Naive thymus-derived CD4-positive, alpha-beta T cell (primary cell): ENCODE results near the gene REXO2. TPM values are rescaled to one million over a fixed set of nuclear protein-coding genes. Genes with fewer than 3 reads are reported as not detected.
A peak's percentile ranks its signal among the peaks of the same experiment; 100 is the strongest.

ENCODE experiments used
- ATAC-seq: fragments of 150-1000 bp; cut with Tn5 transposase; 2 replicates; pipeline ENCODE4 v1.10.0; 2021; ENCODE audit warnings: mild to moderate bottlenecking, moderate library complexity
- CTCF ChIA-PET: fragments of 350-600 bp; sonication (Branson Sonifier 250); formaldehyde crosslinking; loops from one replicate; lab custom pipeline; 2021; ENCODE audit warnings: antibody characterized with exemption; lab: Charles Lee
- POLR2A ChIA-PET: fragments of 350-600 bp; sonication (Branson Sonifier 250); formaldehyde crosslinking; loops from one replicate; lab custom pipeline; 2021; ENCODE audit warnings: antibody characterized with exemption, inconsistent platforms; lab: Charles Lee
- DNase-seq, 9 donors: peaks; one replicate each; pipeline versions ENCODE4 v3.0.0 to v3.0.0-alpha.2; 2020 to 2022; ENCODE audit warnings: mixed read lengths in 1 of 9
- H3K27ac ChIP-seq: one replicate; pipeline ENCODE4 v1.7.0; 2013; ENCODE audit warnings: mild to moderate bottlenecking, low read depth, low read length, moderate library complexity
- H3K27me3 ChIP-seq, 2 donors: one replicate each; pipeline ENCODE4 v1.7.0; 2013; ENCODE audit warnings: low read length in 2 of 2, mild to moderate bottlenecking in 2 of 2, moderate library complexity in 2 of 2; ENCODE audit not compliant: control insufficient read depth in 2 of 2, insufficient read depth in 2 of 2
- H3K36me3 ChIP-seq, 3 experiments: 1 replicate in 2 of 3; 2 replicates in 1 of 3; pipeline ENCODE4 v1.7.0; 2013; ENCODE audit warnings: low read length in 3 of 3, mild to moderate bottlenecking in 3 of 3, moderate library complexity in 1 of 3; ENCODE audit not compliant: insufficient read depth in 3 of 3, control insufficient read depth in 2 of 3
- H3K4me1 ChIP-seq, 2 donors: one replicate each; pipeline ENCODE4 v1.7.0; 2013; ENCODE audit warnings: low read length in 2 of 2, mild to moderate bottlenecking in 2 of 2, moderate library complexity in 1 of 2; ENCODE audit not compliant: control insufficient read depth in 2 of 2, insufficient read depth in 2 of 2
- H3K4me3 ChIP-seq: 2 replicates; pipeline ENCODE4 v1.7.0; 2013; ENCODE audit warnings: mild to moderate bottlenecking, low read length
- H3K9me3 ChIP-seq, 3 experiments: 1 replicate in 2 of 3; 2 replicates in 1 of 3; pipeline ENCODE4 v1.7.0; 2013; ENCODE audit warnings: low read length in 3 of 3; ENCODE audit not compliant: control insufficient read depth in 2 of 3
- H3K27ac Mint-ChIP-seq, 9 donors: one replicate each; pipeline ENCODE4 v1.8.0; 2020 to 2022; ENCODE audit warnings: mixed read lengths in 9 of 9, mild to moderate bottlenecking in 8 of 9, moderate library complexity in 5 of 9, inconsistent platforms in 2 of 9
- H3K27me3 Mint-ChIP-seq, 5 donors: one replicate each; pipeline ENCODE4 v1.8.0; 2021 to 2022; ENCODE audit warnings: mixed read lengths in 5 of 5, mild to moderate bottlenecking in 1 of 5
- H3K36me3 Mint-ChIP-seq, 5 donors: one replicate each; pipeline ENCODE4 v1.8.0; 2020 to 2022; ENCODE audit warnings: mixed read lengths in 5 of 5, mild to moderate bottlenecking in 3 of 5, inconsistent platforms in 1 of 5
- H3K4me1 Mint-ChIP-seq, 7 donors: one replicate each; pipeline ENCODE4 v1.8.0; 2020 to 2022; ENCODE audit warnings: mixed read lengths in 7 of 7, mild to moderate bottlenecking in 3 of 7, inconsistent platforms in 1 of 7
- H3K4me3 Mint-ChIP-seq, 10 donors: one replicate each; pipeline ENCODE4 v1.8.0; 2020 to 2022; ENCODE audit warnings: mild to moderate bottlenecking in 10 of 10, mixed read lengths in 10 of 10, moderate library complexity in 6 of 10, inconsistent platforms in 2 of 10
- H3K9me3 Mint-ChIP-seq, 11 donors: one replicate each; pipeline ENCODE4 v1.8.0; 2020 to 2022; ENCODE audit warnings: mixed read lengths in 11 of 11, mild to moderate bottlenecking in 4 of 11, inconsistent platforms in 1 of 11, moderate library complexity in 1 of 11
- intact Hi-C, 2 donors: fragments of 100-400 bp; cut with micrococcal nuclease; formaldehyde crosslinking; loops; one replicate each; pipeline ENCODE4 v1.15.1; 2023
- polyA plus RNA-seq, 2 donors: library from polyadenylated mRNA; unstranded; fragments of 300-500 nt; fragmentation: Illumina TruSeq; gene quantifications; one replicate each; pipeline ENCODE4 v1.2.3, GENCODE V29; 2021
- total RNA-seq, 6 experiments: library from RNA in 5 of 6; stranded (reverse) in 5 of 6; gene quantifications; 1 replicate in 5 of 6; 2 replicates in 1 of 6; pipeline ENCODE4 v1.2.3 and lab custom pipeline; 2021 to 2026

Gene REXO2
- total and polyA plus RNA-seq, 7 experiments from 2014 or later: 33.8 to 105 (median 56.0) TPM

GRCh38 chr11:114433376-114433775, 5.9 kb upstream of the REXO2 start:
- ChIA-PET CTCF (no interaction called here), POLR2A (no interaction called here)
- ATAC-seq: no peak
- no peaks in the 10 kb centered on the region for H3K36me3 ChIP-seq
- DNase-seq: no peak
- peaks cover 0 to 10% (median 0%) of the 10 kb centered on the region in 11 donors for H3K9me3 Mint-ChIP-seq
- no peaks in the 10 kb centered on the region for H3K27me3 ChIP-seq
- H3K27me3 Mint-ChIP-seq: peaks cover 0 to 4% (median 0%) of the 10 kb centered on the region in 5 donors
- intact Hi-C loops: loop anchor here in 1 of 2 donors (10.0 kb wide), 1 partner anchor 1119 kb away; the partner anchor contains the start of gene TTC12
- H3K4me3 ChIP-seq: no peak overlapping the region
- H3K9me3 ChIP-seq: no peaks in the 10 kb centered on the region
- peaks cover under 1% of the 10 kb centered on the region in 2 donors for H3K4me1 ChIP-seq
- H3K36me3 Mint-ChIP-seq: peaks cover 0 to 4% (median 0%) of the 10 kb centered on the region in 5 donors
- H3K4me3 Mint-ChIP-seq: no peak overlapping the region
- H3K4me1 Mint-ChIP-seq: peaks cover 0 to 18% (median 5%) of the 10 kb centered on the region in 7 donors
- H3K27ac ChIP-seq: no peak overlapping the region
- no peak overlapping the region for H3K27ac Mint-ChIP-seq

- CTCF ChIA-PET: interaction anchor here (0.6 to 0.7 kb wide), 2 partner anchors 36 to 220 kb away, joined by 3 to 4 read pairs; no protein-coding TSS in a partner anchor
- Histone ChIP-seq H3K4me3 (no peak overlapping the region), H3K27me3 (no peaks in the 10 kb centered on the region), H3K27ac (no peak overlapping the region), H3K4me1 (peaks cover 18 to 20% of the 10 kb centered on the region in 2 donors), H3K9me3 (no peaks in the 10 kb centered on the region), H3K36me3 (peaks cover 0 to 4% (median 0%) of the 10 kb centered on the region in 3 experiments)
- H3K36me3 Mint-ChIP-seq: peaks cover 0 to 20% (median 7%) of the 10 kb centered on the region in 5 donors
- peaks cover 19 to 45% (median 32%) of the 10 kb centered on the region in 7 donors for H3K4me1 Mint-ChIP-seq
- H3K27ac Mint-ChIP-seq: peak overlapping the region in 4 of 9 donors; percentile 34 to 94 (median 66)
- peaks cover 0 to 4% (median 0%) of the 10 kb centered on the region in 5 donors for H3K27me3 Mint-ChIP-seq
- POLR2A ChIA-PET: interaction anchor here (0.9 to 1.3 kb wide), 2 partner anchors 11 to 40 kb away, joined by 4 to 6 read pairs; no protein-coding TSS in a partner anchor
- DNase-seq: no peak
- ATAC-seq: no peak
- H3K4me3 Mint-ChIP-seq: peak overlapping the region in 6 of 10 donors; percentile 95 to 98 (median 97)
- H3K9me3 Mint-ChIP-seq: peaks cover 0 to 10% (median 0%) of the 10 kb centered on the region in 11 donors
- intact Hi-C loops: loop anchor here (2.0 to 10.0 kb wide), 3 partner anchors 91 to 1124 kb away; partner anchors contain the start of gene TTC12 (in 1 of the 2)
Measured at GRCh38 chr11:114438303-114438702, 964 bp upstream of the REXO2 start.

GRCh38 chr11:114440121-114440860, 1.0 kb downstream of the REXO2 start:
- peak overlapping the region; percentile 96 for H3K4me3 ChIP-seq
- CTCF ChIA-PET: no interaction called here
- intact Hi-C loops: no loop called here
- H3K27ac ChIP-seq: peak overlapping the region; percentile 79
- POLR2A ChIA-PET: interaction anchor here (1.0 to 1.4 kb wide), 2 partner anchors 35 to 40 kb away, joined by 3 to 4 read pairs; partner anchors contain the start of gene RBM7
- no peak for ATAC-seq
- Mint-ChIP-seq H3K4me3 (peak overlapping the region; percentile 92 to 98 (median 96)), H3K27me3 (peaks cover 0 to 4% (median 0%) of the 10 kb centered on the region in 5 donors), H3K4me1 (peaks cover 22 to 59% (median 36%) of the 10 kb centered on the region in 7 donors), H3K36me3 (peaks cover 7 to 27% (median 19%) of the 10 kb centered on the region in 5 donors), H3K27ac (peak overlapping the region; percentile 69 to 95 (median 93)), H3K9me3 (peaks cover 0 to 3% (median 0%) of the 10 kb centered on the region in 11 donors)
- H3K4me1 ChIP-seq: peaks cover 18 to 20% of the 10 kb centered on the region in 2 donors
- H3K9me3 ChIP-seq: no peaks in the 10 kb centered on the region
- H3K27me3 ChIP-seq: no peaks in the 10 kb centered on the region
- DNase-seq: peak in 1 of 9 donors; percentile 4
- peaks cover 0 to 12% (median 6%) of the 10 kb centered on the region in 3 experiments for H3K36me3 ChIP-seq

GRCh38 chr11:114440971-114441763, 1.9 kb downstream of the REXO2 start:
- CTCF ChIA-PET: no interaction called here
- POLR2A ChIA-PET: interaction anchor here (1.0 to 1.4 kb wide), 2 partner anchors 36 to 40 kb away, joined by 3 to 4 read pairs; partner anchors contain the start of gene RBM7
- peaks cover 0 to 16% (median 6%) of the 10 kb centered on the region in 3 experiments for H3K36me3 ChIP-seq
- Mint-ChIP-seq H3K27me3 (peaks cover 0 to 4% (median 0%) of the 10 kb centered on the region in 5 donors), H3K4me3 (peak overlapping the region in 9 of 10 donors; percentile 16 to 76 (median 47)), H3K4me1 (peaks cover 23 to 59% (median 36%) of the 10 kb centered on the region in 7 donors), H3K9me3 (no peaks in the 10 kb centered on the region), H3K27ac (peak overlapping the region in 2 of 9 donors; percentile 5 to 8), H3K36me3 (peaks cover 7 to 27% (median 27%) of the 10 kb centered on the region in 5 donors)
- peaks cover 18 to 20% of the 10 kb centered on the region in 2 donors for H3K4me1 ChIP-seq
- H3K27me3 ChIP-seq: no peaks in the 10 kb centered on the region
- no peaks in the 10 kb centered on the region for H3K9me3 ChIP-seq
- intact Hi-C loops: no loop called here
- no peak overlapping the region for H3K27ac ChIP-seq
- no peak overlapping the region for H3K4me3 ChIP-seq
- ATAC-seq (no peak), DNase-seq (no peak)

- H3K27me3 ChIP-seq: no peaks in the 10 kb centered on the region
- Mint-ChIP-seq H3K4me3 (peak overlapping the region in 3 of 10 donors; percentile 15 to 45 (median 44)), H3K36me3 (peaks cover 12 to 34% (median 32%) of the 10 kb centered on the region in 5 donors), H3K27ac (peak overlapping the region in 1 of 9 donors; percentile 5), H3K27me3 (peaks cover 0 to 4% (median 0%) of the 10 kb centered on the region in 5 donors), H3K9me3 (no peaks in the 10 kb centered on the region), H3K4me1 (peaks cover 28 to 63% (median 41%) of the 10 kb centered on the region in 7 donors)
- no peak for ATAC-seq
- intact Hi-C loops: no loop called here
- peaks cover 0 to 20% (median 6%) of the 10 kb centered on the region in 3 experiments for H3K36me3 ChIP-seq
- no peaks in the 10 kb centered on the region for H3K9me3 ChIP-seq
- POLR2A ChIA-PET: interaction anchor here (0.7 kb wide), 1 partner anchor 15 kb away, joined by 3 read pairs; no protein-coding TSS in a partner anchor
- peaks cover 18 to 20% of the 10 kb centered on the region in 2 donors for H3K4me1 ChIP-seq
- DNase-seq: no peak
- CTCF ChIA-PET: no interaction called here
- H3K27ac ChIP-seq: no peak overlapping the region
- H3K4me3 ChIP-seq: no peak overlapping the region
Measured at GRCh38 chr11:114441921-114442320, 2.7 kb downstream of the REXO2 start.

- Histone ChIP-seq H3K9me3 (no peaks in the 10 kb centered on the region), H3K4me1 (peaks cover 18 to 20% of the 10 kb centered on the region in 2 donors), H3K27me3 (no peaks in the 10 kb centered on the region), H3K4me3 (no peak overlapping the region), H3K36me3 (peaks cover 0 to 25% (median 6%) of the 10 kb centered on the region in 3 experiments), H3K27ac (no peak overlapping the region)
- H3K27me3 Mint-ChIP-seq: peaks cover 0 to 4% (median 0%) of the 10 kb centered on the region in 5 donors
- no peak overlapping the region for H3K27ac Mint-ChIP-seq
- peaks cover 18 to 39% (median 37%) of the 10 kb centered on the region in 5 donors for H3K36me3 Mint-ChIP-seq
- H3K4me1 Mint-ChIP-seq: peaks cover 30 to 66% (median 41%) of the 10 kb centered on the region in 7 donors
- no peaks in the 10 kb centered on the region for H3K9me3 Mint-ChIP-seq
- DNase-seq (no peak), ATAC-seq (no peak)
- ChIA-PET CTCF (interaction anchor here (0.6 kb wide), 1 partner anchor 12 kb away, joined by 5 read pairs; no protein-coding TSS in a partner anchor), POLR2A (interaction anchor here (0.6 to 0.9 kb wide), 3 partner anchors 12 to 102 kb away, joined by 3 read pairs; no protein-coding TSS in a partner anchor)
- H3K4me3 Mint-ChIP-seq: no peak overlapping the region
- intact Hi-C loops: no loop called here
Measured at GRCh38 chr11:114442536-114442935, 3.3 kb downstream of the REXO2 start.
